RKO (cell line): ENCODE data around the gene ARHGEF28.

Source experiments
- DNase-seq: peaks from one replicate; pipeline ENCODE4 v3.0.0-alpha.2; 2016; ENCODE audit warnings: low spot score

ARHGEF28 gene

DNA sequence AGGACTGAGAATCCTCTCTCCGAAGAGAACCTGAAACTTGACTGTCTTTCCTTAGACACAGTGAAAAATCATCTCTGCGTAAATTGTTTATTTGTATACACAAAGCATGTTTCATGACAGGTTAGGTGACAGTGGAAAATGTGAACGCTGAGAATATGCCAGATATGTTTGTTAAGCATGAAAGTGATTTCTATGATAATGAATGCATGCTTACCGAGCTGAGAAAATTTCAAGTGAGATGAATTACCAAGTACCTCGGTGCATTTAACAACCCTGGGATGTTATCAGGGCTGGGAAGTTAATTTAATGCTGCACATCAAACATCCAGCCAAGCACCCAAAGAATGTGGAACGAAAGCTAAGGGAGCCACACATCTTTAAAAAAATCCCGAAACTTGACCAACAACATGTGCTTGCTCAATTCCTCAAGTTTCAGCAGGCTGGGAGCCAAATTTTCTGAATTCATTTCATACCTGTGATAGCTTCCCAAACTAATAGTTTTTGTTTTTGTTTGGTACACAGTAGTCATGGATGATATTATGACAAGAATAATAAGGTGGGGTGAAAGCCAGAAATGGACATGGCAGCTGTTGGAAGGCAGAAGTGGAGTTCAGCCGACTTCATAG lies 336.9 kb downstream of the ARHGEF28 start:
- DNase-seq = no peak

DNA sequence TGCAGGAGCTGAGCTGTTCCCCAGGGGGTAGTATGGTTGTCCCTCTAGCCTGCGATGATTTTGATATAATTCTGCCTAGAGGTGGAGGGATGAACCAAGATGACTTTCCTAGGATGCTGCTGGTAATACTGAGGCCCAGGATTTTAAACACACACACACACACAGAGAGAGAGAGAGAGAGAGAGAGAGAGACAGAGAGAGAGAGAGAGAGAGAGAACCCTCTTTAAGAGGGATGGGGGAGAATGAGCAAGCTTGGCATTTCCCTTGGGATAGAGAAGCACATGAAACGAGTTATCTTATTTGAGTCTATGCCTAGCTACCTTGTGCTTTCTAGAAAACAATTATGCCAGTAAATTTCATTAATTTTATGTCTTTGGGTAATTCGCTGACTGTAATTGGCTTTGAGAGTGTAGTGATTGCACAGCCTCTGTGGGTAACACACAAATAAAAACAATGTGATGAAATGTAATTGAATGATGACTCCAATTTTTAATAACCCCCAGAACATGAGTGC lies 338.4 kb downstream of the ARHGEF28 start:
- DNase-seq = no peak

DNA sequence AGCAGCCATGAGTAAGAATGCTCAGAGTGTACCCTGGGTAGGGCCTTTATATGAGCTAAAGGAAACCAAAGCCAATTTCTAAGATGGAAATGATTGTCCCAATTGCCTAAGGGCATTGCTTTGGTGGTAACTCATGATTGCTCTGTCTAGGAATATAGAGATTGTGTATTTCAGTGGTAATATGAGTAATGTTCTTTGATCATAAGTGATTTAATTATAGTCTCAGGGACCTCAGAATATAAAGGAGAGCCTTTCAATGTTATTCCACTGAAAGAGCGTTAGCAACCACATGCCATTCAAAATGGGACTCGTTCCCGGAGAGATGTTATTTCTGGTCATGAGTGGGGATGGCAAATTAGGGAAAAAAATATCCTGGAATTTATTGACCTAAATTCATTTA lies 340.5 kb downstream of the ARHGEF28 start:
- DNase-seq = no peak

DNA sequence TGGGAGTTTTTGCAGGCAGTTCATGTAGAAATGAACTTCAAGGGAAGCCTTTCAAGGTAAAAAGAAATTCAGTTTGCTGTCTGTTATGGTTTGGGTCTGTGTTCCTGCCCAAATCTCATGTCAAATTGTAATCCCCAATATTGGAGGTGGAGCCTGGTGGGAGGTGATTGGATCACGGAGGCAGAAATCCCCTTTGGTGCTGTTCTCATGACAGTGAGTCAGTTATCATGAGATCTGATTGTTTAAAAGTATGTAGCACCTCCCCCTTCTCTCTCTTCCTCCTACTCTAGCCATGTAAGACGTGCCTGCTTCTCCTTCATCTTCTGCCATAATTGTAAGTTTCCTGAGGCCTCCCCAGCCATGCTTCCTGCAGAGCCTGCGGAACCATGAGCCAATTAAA lies 341.4 kb downstream of the ARHGEF28 start:
- DNase-seq = no peak

DNA sequence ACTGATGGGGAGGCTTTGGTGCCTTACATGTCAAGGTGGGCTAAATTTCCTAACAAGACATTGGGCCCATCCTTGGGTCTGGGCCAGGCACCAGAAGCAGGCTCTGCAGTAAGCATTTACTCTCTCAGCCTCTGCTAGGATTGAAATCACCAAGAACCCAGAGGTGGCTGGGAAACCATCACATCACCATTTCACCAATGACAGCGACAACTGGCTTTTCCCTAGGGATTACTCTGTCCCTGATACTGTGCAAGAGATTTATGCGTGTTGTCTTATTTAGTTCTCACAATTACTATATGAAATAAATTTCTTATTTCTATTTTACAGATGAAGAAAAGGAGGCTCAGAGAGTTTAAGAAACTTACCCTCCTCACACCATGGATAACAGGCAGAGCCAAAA lies 342.2 kb downstream of the ARHGEF28 start:
- no peak for DNase-seq

- DNase-seq = no peak
These were observed 342.7 kb downstream of the ARHGEF28 start for GRCh38 chr5:73968729-73969128.

GRCh38 chr5:73969195-73970036 lies 343.4 kb downstream of the ARHGEF28 start:
- no peak for DNase-seq

- no peak for DNase-seq
These were observed 345.3 kb downstream of the ARHGEF28 start for GRCh38 chr5:73971326-73971725.

DNA sequence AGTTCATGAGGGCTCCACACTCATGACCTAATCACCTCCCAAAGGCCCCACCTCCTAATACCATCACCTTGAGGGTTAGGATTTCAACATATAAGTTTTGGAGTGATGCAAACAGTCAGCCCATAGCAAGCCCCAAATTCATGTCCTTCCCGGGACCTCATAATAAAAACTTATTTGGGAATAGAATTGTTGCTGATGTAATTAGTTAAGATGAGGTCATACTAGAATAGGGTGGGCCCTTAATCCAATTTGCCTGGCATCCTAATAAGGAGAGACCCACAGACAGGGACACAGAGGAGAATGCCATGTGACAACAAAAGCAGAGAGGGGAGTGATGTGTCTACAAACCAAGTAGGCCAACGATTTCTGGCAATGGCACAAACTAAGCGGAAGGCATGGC lies 347.1 kb downstream of the ARHGEF28 start:
- DNase-seq = no peak

DNA sequence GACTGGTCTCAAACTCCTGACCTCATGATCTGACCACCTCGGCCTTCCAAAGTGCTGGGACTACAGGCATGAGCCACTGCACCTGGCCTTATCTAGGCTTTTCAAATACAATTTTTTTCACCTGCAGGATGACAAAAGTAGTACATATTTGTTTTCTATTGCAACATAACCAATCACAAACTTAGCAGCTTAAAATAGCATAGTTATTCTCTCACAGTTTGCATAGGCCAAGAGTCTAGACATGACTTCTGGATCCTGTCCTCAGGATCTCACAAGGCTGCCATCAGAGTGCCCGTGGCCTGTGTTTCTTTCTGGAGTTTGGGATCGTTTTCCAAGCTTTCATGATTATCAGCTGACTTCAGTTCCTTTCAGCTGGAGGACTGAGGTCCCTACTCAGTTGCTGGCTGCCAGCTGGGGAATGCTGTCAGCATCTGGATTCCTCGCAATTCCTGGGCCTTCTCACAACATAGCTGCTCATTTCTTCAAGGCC lies 348.9 kb downstream of the ARHGEF28 start:
- no peak for DNase-seq

DNA sequence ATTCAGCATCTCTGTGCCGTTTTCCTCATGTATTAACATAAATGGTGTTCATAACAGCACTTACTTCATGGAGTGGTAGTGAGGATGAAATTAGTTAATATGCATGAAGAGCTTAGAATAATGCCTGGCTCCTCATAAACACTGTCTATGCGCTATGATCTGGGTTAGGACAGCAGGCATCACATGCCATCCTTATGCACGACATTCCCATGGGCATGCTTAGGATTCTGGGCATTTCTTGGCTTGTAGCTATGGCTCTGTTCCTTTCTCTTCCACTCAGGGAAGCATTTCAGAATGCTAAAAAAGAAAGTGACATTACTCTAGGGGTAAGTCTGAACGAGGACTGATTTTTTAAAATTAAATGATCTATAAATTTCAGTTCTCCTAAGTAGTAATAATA lies 349.8 kb downstream of the ARHGEF28 start:
- no peak for DNase-seq

DNA sequence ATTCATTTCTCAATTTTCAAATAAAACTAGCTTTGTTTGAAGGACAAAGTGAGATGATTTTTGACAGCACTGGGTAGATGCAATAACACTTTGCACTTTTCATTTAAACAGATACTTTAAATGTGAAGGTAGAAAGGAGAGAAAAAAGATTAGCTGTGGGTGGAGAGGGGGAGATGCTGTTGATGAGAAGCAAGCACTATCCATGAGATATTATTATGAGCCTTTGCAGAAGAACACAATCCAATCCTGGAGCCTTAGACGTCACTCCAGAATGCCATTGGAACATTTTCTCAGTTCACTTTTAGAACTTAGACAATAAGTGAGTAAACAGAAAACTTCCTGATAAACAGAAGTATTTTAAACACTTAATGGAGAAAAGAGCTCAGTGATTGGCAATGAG lies 351.1 kb downstream of the ARHGEF28 start:
- no peak for DNase-seq

DNA sequence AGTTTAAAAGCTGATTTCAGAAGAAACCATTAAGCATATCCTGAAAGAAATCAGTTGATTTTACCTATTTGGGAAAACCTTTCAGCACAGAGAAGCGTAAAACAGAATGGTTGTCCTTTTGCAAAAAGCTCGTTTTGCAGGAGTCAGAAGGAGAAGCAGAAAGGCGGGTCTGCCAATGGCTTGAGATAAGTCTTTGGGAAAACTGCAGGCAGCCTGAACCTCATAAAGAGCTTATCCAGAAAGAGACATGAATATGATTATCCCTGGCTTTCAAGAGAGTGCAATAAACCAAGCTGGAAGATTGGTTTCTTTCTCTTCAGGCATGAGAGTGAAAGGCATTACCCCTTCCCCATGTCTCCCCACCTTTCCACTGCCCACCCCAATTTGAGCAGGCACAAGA lies 353.3 kb downstream of the ARHGEF28 start:
- no peak for DNase-seq

- DNase-seq = no peak
These were observed 355.7 kb downstream of the ARHGEF28 start for GRCh38 chr5:73981704-73982103.

GRCh38 chr5:73983644-73984043 lies 357.6 kb downstream of the ARHGEF28 start:
- no peak for DNase-seq

- DNase-seq = peak; percentile 26
These were observed 359.1 kb downstream of the ARHGEF28 start for GRCh38 chr5:73985145-73985544.

GRCh38 chr5:73986729-73987128 lies 360.7 kb downstream of the ARHGEF28 start:
- DNase-seq = no peak

- DNase-seq = no peak
These were observed 361.9 kb downstream of the ARHGEF28 start for GRCh38 chr5:73987915-73988314.

DNA sequence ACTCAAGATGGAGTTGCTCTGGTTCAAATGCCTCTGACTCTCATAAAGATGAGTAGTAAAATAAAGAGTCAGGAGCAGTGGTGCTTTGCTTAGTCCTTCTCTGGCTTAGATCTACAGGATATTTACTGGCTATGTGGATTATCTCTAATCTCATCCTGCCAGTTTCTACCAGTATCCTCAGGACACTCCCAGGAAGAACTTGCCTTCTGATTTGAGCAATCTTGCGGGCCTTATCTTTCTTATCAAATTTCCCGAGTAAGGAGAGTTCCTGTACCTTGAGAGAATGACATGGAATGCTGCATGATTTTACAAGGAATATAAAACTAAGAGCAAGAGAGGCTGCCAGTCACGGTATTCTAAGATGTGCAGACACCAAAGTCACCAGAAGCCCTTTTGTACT lies 364.0 kb downstream of the ARHGEF28 start:
- DNase-seq = no peak
